GM10248 (cell line): ENCODE data around the gene ATP7A.
"Not testable (repeated sequence)": the region's sequence is repeated elsewhere in the genome, so short reads cannot be mapped to it uniquely, and the experiment has no call there.

Experiments
- CTCF ChIA-PET: fragments of 300-600 bp; sonication (Branson Sonifier 250); formaldehyde crosslinking; extraction: SDS; loops from one replicate; lab custom pipeline; 2021; ENCODE audit warnings: antibody characterized with exemption; lab: Yijun Ruan, JAX
- POLR2A ChIA-PET: fragments of 350-650 bp; sonication (Branson Sonifier 250); formaldehyde crosslinking; extraction: SDS; loops from one replicate; lab custom pipeline; 2020; ENCODE audit warnings: antibody characterized with exemption; lab: Yijun Ruan, JAX
- DNase-seq: peaks from one replicate; pipeline ENCODE4 v3.0.0; 2012; ENCODE audit errors: extremely low spot score
- TF ChIP-seq, protein P1 (sequence below): IDR thresholded peaks from 2 replicates; pipeline ENCODE4 v1.5.1; 2012; ENCODE audit warnings: mild to moderate bottlenecking, low read depth; ENCODE audit errors: extremely low read depth, missing control alignments, control extremely low read depth

Gene ATP7A

DNA sequence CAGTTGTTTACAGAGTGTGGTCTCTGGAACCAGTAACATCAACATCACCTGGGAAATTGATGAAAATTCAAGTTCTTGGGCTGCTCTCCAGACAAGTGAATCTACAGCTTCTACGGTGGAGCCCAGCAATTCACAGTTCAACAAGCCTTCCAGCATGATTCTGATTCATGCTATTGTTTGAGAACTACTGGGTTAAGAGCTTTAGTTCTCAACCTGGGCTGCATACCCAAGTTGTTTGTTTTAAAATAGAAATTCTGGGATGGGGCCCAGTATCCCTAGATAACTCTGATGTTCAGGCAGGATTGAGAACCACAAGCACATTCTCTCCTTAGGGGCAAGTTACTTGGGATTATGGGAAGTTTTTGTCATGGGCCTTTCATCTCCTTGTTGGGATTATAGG, 155.6 kb downstream of the ATP7A start:
- TF ChIP-seq, protein P1, sequence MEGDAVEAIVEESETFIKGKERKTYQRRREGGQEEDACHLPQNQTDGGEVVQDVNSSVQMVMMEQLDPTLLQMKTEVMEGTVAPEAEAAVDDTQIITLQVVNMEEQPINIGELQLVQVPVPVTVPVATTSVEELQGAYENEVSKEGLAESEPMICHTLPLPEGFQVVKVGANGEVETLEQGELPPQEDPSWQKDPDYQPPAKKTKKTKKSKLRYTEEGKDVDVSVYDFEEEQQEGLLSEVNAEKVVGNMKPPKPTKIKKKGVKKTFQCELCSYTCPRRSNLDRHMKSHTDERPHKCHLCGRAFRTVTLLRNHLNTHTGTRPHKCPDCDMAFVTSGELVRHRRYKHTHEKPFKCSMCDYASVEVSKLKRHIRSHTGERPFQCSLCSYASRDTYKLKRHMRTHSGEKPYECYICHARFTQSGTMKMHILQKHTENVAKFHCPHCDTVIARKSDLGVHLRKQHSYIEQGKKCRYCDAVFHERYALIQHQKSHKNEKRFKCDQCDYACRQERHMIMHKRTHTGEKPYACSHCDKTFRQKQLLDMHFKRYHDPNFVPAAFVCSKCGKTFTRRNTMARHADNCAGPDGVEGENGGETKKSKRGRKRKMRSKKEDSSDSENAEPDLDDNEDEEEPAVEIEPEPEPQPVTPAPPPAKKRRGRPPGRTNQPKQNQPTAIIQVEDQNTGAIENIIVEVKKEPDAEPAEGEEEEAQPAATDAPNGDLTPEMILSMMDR, result no peak
- CTCF ChIA-PET, result interaction anchor here (2.1 kb wide), 1 partner anchor 15 kb away, joined by 4 read pairs; no protein-coding TSS in a partner anchor
- DNase-seq, result no peak
- POLR2A ChIA-PET, result interaction anchor here (1.4 kb wide), 1 partner anchor 156 kb away, joined by 3 read pairs; the partner anchor contains the start of gene ATP7A

DNA sequence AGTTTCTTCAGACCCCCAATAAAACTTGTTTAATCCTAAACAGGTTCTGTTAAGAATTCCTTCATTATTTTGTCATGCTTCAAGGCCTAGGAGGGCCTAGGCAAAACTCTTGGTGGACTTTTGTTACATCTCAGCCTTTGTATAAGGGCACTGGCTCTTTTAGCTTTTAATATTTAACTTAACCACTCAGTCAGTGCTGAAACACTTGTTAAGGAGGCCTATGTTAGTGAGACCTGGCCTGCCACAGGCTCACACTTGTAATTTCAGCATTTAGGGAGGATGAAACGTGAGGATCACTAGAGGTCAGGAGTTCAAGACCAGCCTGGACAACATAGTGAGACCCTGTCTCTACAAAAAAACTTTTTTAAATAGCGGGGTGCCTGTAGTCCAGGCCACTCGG, 160.8 kb downstream of the ATP7A start:
- TF ChIP-seq, protein P1, result no peak
- CTCF ChIA-PET, result no interaction called here
- DNase-seq, result no peak
- POLR2A ChIA-PET, result no interaction called here

DNA sequence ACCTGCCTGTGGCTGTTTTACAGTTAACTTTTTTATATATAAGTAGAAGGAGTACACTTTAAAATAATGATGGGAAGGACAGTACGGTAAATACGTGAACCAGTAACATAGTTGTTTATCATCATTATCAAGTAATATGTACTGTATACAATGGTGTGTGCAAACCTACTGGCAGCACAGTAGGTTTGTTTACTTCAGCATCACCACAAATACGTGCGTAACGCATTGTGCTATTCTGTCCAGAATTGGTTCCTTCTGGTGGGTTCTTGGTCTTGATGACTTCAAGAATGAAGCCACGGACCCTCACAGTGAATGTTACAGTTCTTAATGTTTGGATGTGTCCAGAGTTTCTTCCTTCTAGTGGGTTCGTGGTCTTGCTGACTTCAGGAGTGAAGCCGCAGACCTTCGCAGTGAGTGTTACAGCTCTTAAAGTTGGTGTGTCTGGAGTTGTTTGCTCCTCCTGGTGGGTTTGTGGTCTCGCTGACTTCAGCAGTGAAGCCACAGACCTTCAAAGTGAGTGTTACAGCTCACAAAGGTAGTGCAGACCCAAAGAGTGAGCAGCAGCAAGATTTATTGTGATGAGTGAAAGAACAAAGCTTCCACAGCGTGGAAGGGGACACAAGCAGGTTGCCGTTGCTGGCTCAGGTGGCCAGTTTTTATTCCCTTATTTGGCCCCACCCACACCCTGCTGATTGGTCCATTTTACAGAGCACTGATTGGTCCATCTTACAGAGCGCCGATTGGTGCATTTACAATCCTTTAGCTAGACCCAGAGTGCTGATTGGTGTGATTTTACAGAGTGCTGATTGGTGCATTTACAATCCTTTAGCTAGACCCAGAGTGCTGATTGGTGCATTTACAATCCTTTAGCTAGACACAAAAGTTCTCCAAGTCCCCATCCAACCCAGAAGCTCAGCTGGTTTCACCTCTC, 162.9 kb downstream of the ATP7A start:
- CTCF ChIA-PET, result interaction anchor here (1.0 to 3.2 kb wide), 5 partner anchors 9 to 44 kb away, joined by 3 to 10 read pairs (median 6); no protein-coding TSS in a partner anchor

DNA sequence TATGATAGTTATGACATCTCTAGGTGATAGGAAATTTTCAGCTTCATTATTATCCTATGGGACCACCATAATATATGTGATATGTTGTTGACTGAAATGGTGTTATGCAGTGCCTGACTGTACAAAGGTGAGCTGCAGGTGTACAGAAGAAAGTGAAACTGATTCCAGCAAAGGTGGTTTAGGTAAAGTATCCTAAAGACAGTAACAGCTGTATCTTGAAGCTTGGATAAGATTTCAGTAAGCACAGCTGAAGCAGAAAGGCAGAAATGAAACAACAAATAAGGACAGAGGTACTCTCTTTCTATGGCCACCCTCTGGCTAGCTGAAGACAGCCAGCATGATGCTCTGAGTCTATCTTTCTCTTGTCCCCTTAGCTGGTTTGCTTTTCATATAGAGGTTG, 163.6 kb downstream of the ATP7A start:
- TF ChIP-seq, protein P1, result no peak
- CTCF ChIA-PET, result interaction anchor here (1.0 to 3.2 kb wide), 5 partner anchors 9 to 45 kb away, joined by 3 to 10 read pairs (median 6); no protein-coding TSS in a partner anchor
- no peak for DNase-seq
- POLR2A ChIA-PET, result no interaction called here

More for the DNA sequence above, 162.9 kb downstream of the ATP7A start:
- POLR2A ChIA-PET, DNase-seq: not testable (repeated sequence)

DNA sequence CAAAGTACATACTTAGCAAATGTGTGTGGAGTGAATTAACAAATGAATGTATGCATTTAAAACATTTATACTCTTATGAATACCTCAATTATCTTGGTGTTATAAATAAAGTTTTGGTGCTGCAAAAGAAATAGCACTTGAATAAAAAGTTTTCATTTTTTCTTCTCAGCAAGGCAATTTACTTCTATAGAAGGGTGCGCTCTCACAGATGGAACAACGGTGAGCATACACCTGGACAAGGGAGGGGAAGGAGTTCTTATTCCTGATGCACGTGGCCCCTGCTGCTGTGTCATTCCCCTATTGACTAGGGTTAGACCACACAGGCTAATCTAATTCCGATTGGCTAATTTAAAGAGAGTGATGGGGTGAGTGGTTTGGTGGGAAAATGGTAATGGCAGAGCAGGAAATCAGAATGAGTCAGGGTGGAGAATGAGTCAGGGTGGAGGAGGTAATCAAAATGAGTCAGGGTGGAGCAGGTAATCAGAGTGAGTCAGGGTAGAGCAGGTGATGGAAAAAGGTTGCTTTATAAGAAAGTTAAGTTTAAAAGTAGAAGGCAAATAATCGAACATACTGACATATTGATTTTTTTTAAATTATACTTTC, 165.4 kb downstream of the ATP7A start:
- TF ChIP-seq, protein P1, result no peak
- POLR2A ChIA-PET, result no interaction called here
- no peak for DNase-seq
- CTCF ChIA-PET, result interaction anchor here (0.7 to 3.2 kb wide), 2 partner anchors 11 to 16 kb away, joined by 3 to 10 read pairs; no protein-coding TSS in a partner anchor

DNA sequence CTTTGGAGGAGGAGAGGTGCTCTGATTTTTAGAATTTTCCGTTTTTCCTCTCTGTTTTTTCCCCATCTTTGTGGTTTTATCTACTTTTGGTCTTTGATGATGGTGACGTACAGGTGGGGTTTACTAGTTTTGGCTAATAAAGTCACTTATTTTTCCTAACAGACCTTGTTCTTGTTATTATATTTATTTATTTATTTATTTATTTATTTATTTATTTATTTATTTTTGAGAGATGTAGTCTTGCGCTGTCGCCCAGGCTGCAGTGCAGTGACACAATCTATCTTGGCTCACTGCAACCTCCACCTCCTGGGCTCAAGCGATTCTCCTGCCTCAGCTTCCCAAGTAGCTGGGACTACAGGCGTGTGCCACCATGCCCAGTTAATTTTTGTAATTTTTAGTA, 170.9 kb downstream of the ATP7A start:
- POLR2A ChIA-PET, DNase-seq, CTCF ChIA-PET: not testable (repeated sequence)

DNA sequence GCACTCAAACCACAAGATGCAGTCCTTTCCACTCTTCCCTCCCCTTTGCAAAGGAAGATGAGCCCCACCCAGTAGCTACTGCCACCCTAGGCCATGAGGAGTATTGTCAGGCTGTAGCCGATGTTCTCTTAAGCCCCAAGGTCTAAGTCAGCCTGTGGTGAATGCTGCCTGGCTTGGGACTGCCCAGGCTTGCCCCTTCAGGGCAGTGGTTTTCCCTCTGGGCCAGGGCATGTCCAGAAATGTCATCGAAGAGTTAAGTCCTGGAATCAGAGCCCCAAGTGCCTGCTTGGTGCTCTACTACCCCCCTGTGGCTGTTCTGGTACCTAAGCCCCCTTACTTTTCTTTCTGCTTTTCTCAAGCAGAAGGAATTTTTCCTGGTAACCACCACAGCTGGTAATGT, 181.8 kb downstream of the ATP7A start:
- no peak for DNase-seq
- ChIA-PET POLR2A (no interaction called here), CTCF (interaction anchor here (0.9 to 2.0 kb wide), 8 partner anchors 8 to 1536 kb away, joined by 3 to 10 read pairs (median 4); partner anchors contain the start of gene COX7B)
- TF ChIP-seq, protein P1, result peak; percentile 31
